ENCODE results near the gene IDUA. TPM values are rescaled to one million over a fixed set of nuclear protein-coding genes. Genes with fewer than 3 reads are reported as not detected.

The IDUA gene
- total RNA-seq, 2 donors from 2014 or later, result 11.8 to 13.9 TPM

- H3K36me3 Mint-ChIP-seq (ENCODE audit: insufficient read depth in 2 of 2), result no peaks in the 10 kb centered on the region
Observed at GRCh38 chr4:959338-960139, 27.3 kb upstream of the IDUA start.

GRCh38 chr4:960140-960635 lies 26.7 kb upstream of the IDUA start:
- ATAC-seq (replicated peaks in 1 of 2) (no peak), DNase-seq (no peak)
- H3K4me3 Mint-ChIP-seq, result no peak overlapping the region
- H3K4me1 Mint-ChIP-seq (ENCODE audit: low read depth), result no peaks in the 10 kb centered on the region
- H3K27me3 Mint-ChIP-seq (ENCODE audit: low read depth), result no peaks in the 10 kb centered on the region
- H3K9me3 Mint-ChIP-seq, result no peaks in the 10 kb centered on the region
- no peak overlapping the region for H3K27ac Mint-ChIP-seq
- no peaks in the 10 kb centered on the region for H3K36me3 Mint-ChIP-seq (ENCODE audit: insufficient read depth in 2 of 2)

More at GRCh38 chr4:959338-960139, 27.3 kb upstream of the IDUA start:
- H3K4me3 Mint-ChIP-seq, result no peak overlapping the region
- no peaks in the 10 kb centered on the region for H3K27me3 Mint-ChIP-seq (ENCODE audit: low read depth)
- no peak overlapping the region for H3K27ac Mint-ChIP-seq
- H3K9me3 Mint-ChIP-seq, result no peaks in the 10 kb centered on the region
- H3K4me1 Mint-ChIP-seq (ENCODE audit: low read depth), result no peaks in the 10 kb centered on the region
- DNase-seq (no peak), ATAC-seq (replicated peaks in 1 of 2) (no peak)

- Mint-ChIP-seq H3K27ac (no peak overlapping the region), H3K9me3 (no peaks in the 10 kb centered on the region), H3K4me3 (no peak overlapping the region), H3K4me1 (ENCODE audit: low read depth) (no peaks in the 10 kb centered on the region), H3K27me3 (ENCODE audit: low read depth) (no peaks in the 10 kb centered on the region), H3K36me3 (ENCODE audit: insufficient read depth in 2 of 2) (no peaks in the 10 kb centered on the region)
- ATAC-seq (replicated peaks in 1 of 2), result no peak
- DNase-seq, result no peak
Observed at GRCh38 chr4:960636-961350, 26.1 kb upstream of the IDUA start.

GRCh38 chr4:961351-962230 lies 25.3 kb upstream of the IDUA start:
- H3K4me3 Mint-ChIP-seq, result no peak overlapping the region
- no peaks in the 10 kb centered on the region for H3K9me3 Mint-ChIP-seq
- H3K27ac Mint-ChIP-seq, result no peak overlapping the region
- H3K36me3 Mint-ChIP-seq (ENCODE audit: insufficient read depth in 2 of 2), result no peaks in the 10 kb centered on the region
- ATAC-seq (replicated peaks in 1 of 2), result no peak
- H3K4me1 Mint-ChIP-seq (ENCODE audit: low read depth), result no peaks in the 10 kb centered on the region
- H3K27me3 Mint-ChIP-seq (ENCODE audit: low read depth), result no peaks in the 10 kb centered on the region
- no peak for DNase-seq

GRCh38 chr4:962231-963208 lies 24.3 kb upstream of the IDUA start:
- H3K4me1 Mint-ChIP-seq (ENCODE audit: low read depth), result no peaks in the 10 kb centered on the region
- no peak for ATAC-seq (replicated peaks in 1 of 2)
- no peak for DNase-seq
- H3K9me3 Mint-ChIP-seq, result no peaks in the 10 kb centered on the region
- no peak overlapping the region for H3K27ac Mint-ChIP-seq
- no peaks in the 10 kb centered on the region for H3K36me3 Mint-ChIP-seq (ENCODE audit: insufficient read depth in 2 of 2)
- H3K4me3 Mint-ChIP-seq, result no peak overlapping the region
- H3K27me3 Mint-ChIP-seq (ENCODE audit: low read depth), result no peaks in the 10 kb centered on the region

GRCh38 chr4:963276-964225 lies 23.3 kb upstream of the IDUA start:
- H3K36me3 Mint-ChIP-seq (ENCODE audit: insufficient read depth in 2 of 2), result no peaks in the 10 kb centered on the region
- H3K27ac Mint-ChIP-seq, result no peak overlapping the region
- ATAC-seq (replicated peaks in 1 of 2) (no peak), DNase-seq (no peak)
- H3K4me3 Mint-ChIP-seq, result no peak overlapping the region
- no peaks in the 10 kb centered on the region for H3K9me3 Mint-ChIP-seq
- no peaks in the 10 kb centered on the region for H3K4me1 Mint-ChIP-seq (ENCODE audit: low read depth)
- H3K27me3 Mint-ChIP-seq (ENCODE audit: low read depth), result no peaks in the 10 kb centered on the region

GRCh38 chr4:964346-965025 lies 22.4 kb upstream of the IDUA start:
- H3K4me3 Mint-ChIP-seq, result no peak overlapping the region
- ATAC-seq (replicated peaks in 1 of 2) (no peak), DNase-seq (no peak)
- H3K27ac Mint-ChIP-seq, result no peak overlapping the region
- H3K9me3 Mint-ChIP-seq, result no peaks in the 10 kb centered on the region
- no peaks in the 10 kb centered on the region for H3K27me3 Mint-ChIP-seq (ENCODE audit: low read depth)
- no peaks in the 10 kb centered on the region for H3K36me3 Mint-ChIP-seq (ENCODE audit: insufficient read depth in 2 of 2)
- no peaks in the 10 kb centered on the region for H3K4me1 Mint-ChIP-seq (ENCODE audit: low read depth)

GRCh38 chr4:965048-965765 lies 21.6 kb upstream of the IDUA start:
- Mint-ChIP-seq H3K9me3 (no peaks in the 10 kb centered on the region), H3K36me3 (ENCODE audit: insufficient read depth in 2 of 2) (no peaks in the 10 kb centered on the region), H3K27me3 (ENCODE audit: low read depth) (no peaks in the 10 kb centered on the region), H3K4me1 (ENCODE audit: low read depth) (no peaks in the 10 kb centered on the region), H3K27ac (no peak overlapping the region), H3K4me3 (no peak overlapping the region)
- DNase-seq (no peak), ATAC-seq (replicated peaks in 1 of 2) (peak in 1 of 2 donors; percentile 20)

GRCh38 chr4:965766-966134 lies 21.1 kb upstream of the IDUA start:
- no peak for DNase-seq
- Mint-ChIP-seq H3K9me3 (no peaks in the 10 kb centered on the region), H3K27ac (no peak overlapping the region), H3K4me1 (ENCODE audit: low read depth) (peaks cover 4% of the 10 kb centered on the region), H3K36me3 (ENCODE audit: insufficient read depth in 2 of 2) (no peaks in the 10 kb centered on the region), H3K4me3 (no peak overlapping the region), H3K27me3 (ENCODE audit: low read depth) (no peaks in the 10 kb centered on the region)
- ATAC-seq (replicated peaks in 1 of 2), result no peak

- ATAC-seq (replicated peaks in 1 of 2) (no peak), DNase-seq (no peak)
- Mint-ChIP-seq H3K4me3 (no peak overlapping the region), H3K27ac (no peak overlapping the region), H3K27me3 (ENCODE audit: low read depth) (no peaks in the 10 kb centered on the region), H3K36me3 (ENCODE audit: insufficient read depth in 2 of 2) (no peaks in the 10 kb centered on the region), H3K9me3 (no peaks in the 10 kb centered on the region), H3K4me1 (ENCODE audit: low read depth) (peaks cover 4% of the 10 kb centered on the region)
Observed at GRCh38 chr4:966266-967112, 20.4 kb upstream of the IDUA start.

Measured in activated T-cell treated with anti-CD3 and anti-CD28 coated beads, Interleukin-2, amount 50 U/mL, for 72 hours (primary cell).